Adipocyte (in vitro differentiated cells): Measurements from ENCODE around the gene MGLL.

Experiments used
- DNase-seq: peaks from one replicate; pipeline ENCODE4 v3.0.0-alpha.2; 2015; ENCODE audit warnings: low read depth
- H3K27me3 ChIP-seq: replicated peaks from 2 replicates; pipeline ENCODE4 v1.7.0; 2013; ENCODE audit warnings: mild to moderate bottlenecking, low read length, moderate library complexity; ENCODE audit not compliant: control insufficient read depth, insufficient read depth
- H3K36me3 ChIP-seq: 2 replicates; pipeline ENCODE4 v1.7.0; 2013; ENCODE audit warnings: low read length, mild to moderate bottlenecking, moderate library complexity; ENCODE audit not compliant: control insufficient read depth, insufficient read depth, severe bottlenecking
- H3K4me1 ChIP-seq: 2 replicates; pipeline ENCODE4 v1.7.0; 2013; ENCODE audit warnings: mild to moderate bottlenecking, low read length, moderate library complexity; ENCODE audit not compliant: control insufficient read depth, insufficient read depth
- H3K4me3 ChIP-seq: 2 replicates; pipeline ENCODE4 v1.7.0; 2013; ENCODE audit warnings: mild to moderate bottlenecking, low read length, moderate library complexity
- H3K9ac ChIP-seq: 2 replicates; pipeline ENCODE4 v1.7.0; 2013; ENCODE audit warnings: mild to moderate bottlenecking, low read length, moderate library complexity
- H3K9me3 ChIP-seq: 2 replicates; pipeline ENCODE4 v1.7.0; 2013; ENCODE audit warnings: mild to moderate bottlenecking, low read length, moderate library complexity; ENCODE audit not compliant: control insufficient read depth

The MGLL gene

GRCh38 chr3:127820221-127820825 is 2.0 kb downstream of the MGLL start:
- H3K4me3 ChIP-seq, result peak overlapping the region; percentile 92
- no peaks in the 10 kb centered on the region for H3K27me3 ChIP-seq
- H3K36me3 ChIP-seq, result peaks cover 15% of the 10 kb centered on the region
- H3K9ac ChIP-seq, result peak overlapping the region; percentile 94
- DNase-seq, result peak; percentile 71
- H3K4me1 ChIP-seq, result peaks cover 50% of the 10 kb centered on the region
- H3K9me3 ChIP-seq, result no peaks in the 10 kb centered on the region

GRCh38 chr3:127819656-127820055 is 2.7 kb downstream of the MGLL start:
- Histone ChIP-seq H3K9me3 (no peaks in the 10 kb centered on the region), H3K4me1 (peaks cover 57% of the 10 kb centered on the region), H3K9ac (peak overlapping the region; percentile 94), H3K36me3 (peaks cover 18% of the 10 kb centered on the region), H3K27me3 (no peaks in the 10 kb centered on the region), H3K4me3 (peak overlapping the region; percentile 92)
- no peak for DNase-seq

GRCh38 chr3:127819086-127819485 is 3.2 kb downstream of the MGLL start:
- Histone ChIP-seq H3K4me3 (peak overlapping the region; percentile 92), H3K4me1 (peaks cover 63% of the 10 kb centered on the region), H3K9ac (peak overlapping the region; percentile 94), H3K9me3 (no peaks in the 10 kb centered on the region), H3K36me3 (peaks cover 19% of the 10 kb centered on the region), H3K27me3 (no peaks in the 10 kb centered on the region)
- no peak for DNase-seq

- Histone ChIP-seq H3K4me3 (no peak overlapping the region), H3K9me3 (no peaks in the 10 kb centered on the region), H3K4me1 (peaks cover 70% of the 10 kb centered on the region), H3K27me3 (no peaks in the 10 kb centered on the region), H3K9ac (no peak overlapping the region), H3K36me3 (peaks cover 33% of the 10 kb centered on the region)
- DNase-seq, result peak; percentile 54
These were observed 4.9 kb downstream of the MGLL start for GRCh38 chr3:127817406-127817841.

GRCh38 chr3:127816783-127817405 is 5.4 kb downstream of the MGLL start:
- Histone ChIP-seq H3K27me3 (no peaks in the 10 kb centered on the region), H3K4me3 (no peak overlapping the region), H3K36me3 (peaks cover 38% of the 10 kb centered on the region), H3K4me1 (peaks cover 67% of the 10 kb centered on the region), H3K9me3 (no peaks in the 10 kb centered on the region), H3K9ac (no peak overlapping the region)
- DNase-seq, result no peak

- Histone ChIP-seq H3K36me3 (peaks cover 45% of the 10 kb centered on the region), H3K9ac (no peak overlapping the region), H3K9me3 (no peaks in the 10 kb centered on the region), H3K4me3 (no peak overlapping the region), H3K4me1 (peaks cover 57% of the 10 kb centered on the region), H3K27me3 (no peaks in the 10 kb centered on the region)
- no peak for DNase-seq
These were observed 6.4 kb downstream of the MGLL start for GRCh38 chr3:127815641-127816605.

GRCh38 chr3:127815001-127815400 is 7.3 kb downstream of the MGLL start:
- H3K36me3 ChIP-seq, result peaks cover 54% of the 10 kb centered on the region
- no peak for DNase-seq
- H3K4me1 ChIP-seq, result peaks cover 48% of the 10 kb centered on the region
- H3K9ac ChIP-seq, result peak overlapping the region; percentile 7
- H3K9me3 ChIP-seq, result no peaks in the 10 kb centered on the region
- H3K4me3 ChIP-seq, result no peak overlapping the region
- H3K27me3 ChIP-seq, result no peaks in the 10 kb centered on the region

GRCh38 chr3:127814325-127814781 is 8.0 kb downstream of the MGLL start:
- H3K4me3 ChIP-seq, result peak overlapping the region; percentile 1
- peaks cover 61% of the 10 kb centered on the region for H3K36me3 ChIP-seq

GRCh38 chr3:127812151-127812550 is 10.2 kb downstream of the MGLL start:
- no peak for DNase-seq
- H3K36me3 ChIP-seq, result peaks cover 76% of the 10 kb centered on the region
- H3K9ac ChIP-seq, result no peak overlapping the region
- H3K27me3 ChIP-seq, result no peaks in the 10 kb centered on the region
- H3K4me3 ChIP-seq, result no peak overlapping the region
- no peaks in the 10 kb centered on the region for H3K9me3 ChIP-seq
- peaks cover 29% of the 10 kb centered on the region for H3K4me1 ChIP-seq

More at GRCh38 chr3:127814325-127814781, 8.0 kb downstream of the MGLL start:
- DNase-seq, result peak; percentile 51
- H3K9me3 ChIP-seq, result no peaks in the 10 kb centered on the region
- H3K4me1 ChIP-seq, result peaks cover 42% of the 10 kb centered on the region
- no peaks in the 10 kb centered on the region for H3K27me3 ChIP-seq
- H3K9ac ChIP-seq, result peak overlapping the region; percentile 7

- H3K4me1 ChIP-seq, result peaks cover 24% of the 10 kb centered on the region
- no peak overlapping the region for H3K4me3 ChIP-seq
- peaks cover 75% of the 10 kb centered on the region for H3K36me3 ChIP-seq
- H3K9me3 ChIP-seq, result no peaks in the 10 kb centered on the region
- no peaks in the 10 kb centered on the region for H3K27me3 ChIP-seq
- H3K9ac ChIP-seq, result no peak overlapping the region
- no peak for DNase-seq
These were observed 10.6 kb downstream of the MGLL start for GRCh38 chr3:127811717-127812116.

GRCh38 chr3:127809611-127810010 is 12.7 kb downstream of the MGLL start:
- Histone ChIP-seq H3K4me3 (no peak overlapping the region), H3K36me3 (peaks cover 62% of the 10 kb centered on the region), H3K9ac (no peak overlapping the region), H3K27me3 (no peaks in the 10 kb centered on the region), H3K4me1 (peaks cover 17% of the 10 kb centered on the region), H3K9me3 (no peaks in the 10 kb centered on the region)
- no peak for DNase-seq
